Cerebellar nuclear complex (tissue), 1 donor: Measurements from ENCODE around the gene CNOT3.
"Not testable (repeated sequence)": the region's sequence is repeated elsewhere in the genome, so short reads cannot be mapped to it uniquely, and the experiment has no call there.

Experiments
- DNase-seq, 2 experiments: peaks; one replicate each; lab custom pipeline; 2025; lab: John Stamatoyannopoulos, UW

CNOT3 gene

GRCh38 chr19:54191811-54192453 is 54.4 kb downstream of the CNOT3 start:
- no peak for DNase-seq

DNA sequence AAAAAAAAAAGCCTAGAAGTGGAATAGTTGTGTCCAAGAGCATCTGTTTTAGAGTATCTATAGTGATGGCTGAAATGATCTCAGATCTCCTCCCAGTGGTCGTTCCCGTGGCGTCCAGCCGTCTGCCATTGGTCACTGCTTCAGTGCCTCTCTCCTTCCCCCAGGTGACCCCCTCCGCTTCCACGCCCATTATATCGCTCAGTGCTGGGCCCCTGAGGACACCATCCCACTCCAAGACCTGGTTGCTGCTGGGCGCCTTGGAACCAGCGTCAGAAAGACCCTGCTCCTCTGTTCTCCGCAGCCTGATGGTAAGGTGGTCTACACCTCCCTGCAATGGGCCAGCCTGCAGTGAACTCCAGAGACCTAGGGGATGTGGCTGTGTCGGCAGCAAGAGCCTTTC is 55.4 kb downstream of the CNOT3 start:
- DNase-seq, result no peak

GRCh38 chr19:54194463-54194862 is 56.9 kb downstream of the CNOT3 start:
- not testable (repeated sequence) for DNase-seq

- DNase-seq, result no peak
These were observed 59.0 kb downstream of the CNOT3 start for GRCh38 chr19:54196536-54196935.

GRCh38 chr19:54197121-54197520 is 59.6 kb downstream of the CNOT3 start:
- DNase-seq, result no peak

GRCh38 chr19:54199401-54199800 is 61.8 kb downstream of the CNOT3 start:
- DNase-seq, result no peak

DNA sequence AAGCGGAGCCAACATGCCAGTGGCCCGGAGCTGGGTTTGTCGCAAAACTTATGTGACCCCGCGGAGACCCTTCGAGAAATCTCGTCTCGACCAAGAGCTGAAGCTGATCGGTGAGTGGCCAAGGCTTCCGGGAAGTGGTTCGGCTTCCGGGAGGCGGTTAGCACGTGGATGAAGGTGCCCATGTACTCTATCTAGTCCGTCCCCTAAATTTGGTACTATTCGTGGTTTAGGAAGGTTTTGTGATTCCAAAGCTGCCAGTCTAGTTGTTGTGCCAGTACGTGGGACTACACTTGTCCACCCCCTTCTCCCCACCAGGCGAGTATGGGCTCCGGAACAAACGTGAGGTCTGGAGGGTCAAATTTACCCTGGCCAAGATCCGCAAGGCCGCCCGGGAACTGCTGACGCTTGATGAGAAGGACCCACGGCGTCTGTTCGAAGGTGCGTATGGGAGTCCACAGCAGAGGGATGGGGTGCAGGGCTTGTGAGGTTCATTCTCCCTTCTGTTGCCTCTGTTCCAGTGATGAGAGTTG is 63.7 kb downstream of the CNOT3 start:
- DNase-seq, result no peak

- no peak for DNase-seq
These were observed 64.4 kb downstream of the CNOT3 start for GRCh38 chr19:54201980-54202379.

- no peak for DNase-seq
These were observed 65.6 kb downstream of the CNOT3 start for GRCh38 chr19:54203151-54203611.

DNA sequence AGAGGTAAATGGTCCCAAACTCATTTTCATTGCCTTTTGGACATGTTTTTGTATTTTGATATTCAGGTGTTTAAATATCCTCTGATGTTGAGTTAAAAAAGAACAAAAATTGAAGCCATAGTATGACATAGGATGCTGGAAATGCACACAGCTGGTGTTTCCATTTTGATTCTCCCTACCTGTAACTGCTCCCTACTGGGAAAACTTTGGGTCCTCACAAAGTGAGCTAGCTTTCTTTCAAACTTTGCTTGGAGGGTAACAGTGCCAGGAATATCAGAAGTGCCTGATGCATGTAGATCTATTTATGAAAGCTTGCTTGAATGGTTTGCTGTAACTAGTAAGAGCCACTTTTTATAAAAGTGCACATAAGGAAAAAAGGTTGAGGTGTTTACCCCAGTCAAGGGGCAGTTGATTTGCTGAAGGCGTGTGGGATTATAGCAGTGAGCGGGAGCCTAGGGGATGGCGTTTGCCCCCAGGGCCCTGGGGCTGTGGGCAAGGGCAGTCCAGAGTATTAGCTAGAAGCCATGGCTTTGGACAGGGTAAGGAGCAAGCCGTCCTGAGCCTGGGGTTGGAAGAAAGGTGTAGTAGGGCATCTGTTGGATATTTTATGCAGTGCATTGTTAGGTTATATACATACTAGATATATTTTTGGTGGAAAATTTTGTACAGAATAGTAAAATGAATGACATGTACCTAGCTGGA is 67.4 kb downstream of the CNOT3 start:
- no peak for DNase-seq
